Smooth muscle cell of trachea (primary cell): ENCODE data around the gene OR4A15. TPM values are rescaled to one million over a fixed set of nuclear protein-coding genes. Genes with fewer than 3 reads are reported as not detected.

Experiments used
- total RNA-seq: library from RNA; depleted of rRNA; stranded (reverse); fragments of >200 nt; gene quantifications from 2 replicates; pipeline ENCODE4 v1.2.1, GENCODE V29; 2014

OR4A15 gene
- total RNA-seq, result not detected in 2 replicates

GRCh38 chr11:55367674-55368073 lies at the start of gene OR4A15:
Gene OR4A15 (plus strand): TSS chr11:55367974. CDS start chr11:55367974, 0 bp downstream.

GRCh38 chr11:55342901-55343300 lies 24.9 kb upstream of the OR4A15 start, which contains the start of gene OR4A16:
Gene OR4A16 (plus strand): TSS chr11:55343201. CDS start chr11:55343201, 0 bp downstream.

Other genes with a start within 250 kb of the OR4A15 start
- not detected in 2 replicates for gene TRIM48, start 105.8 kb upstream of the OR4A15 start, total RNA-seq
- not detected in 2 replicates for gene OR4A16, start 24.8 kb upstream of the OR4A15 start, total RNA-seq
- gene OR4C15, start 186.5 kb downstream of the OR4A15 start, total RNA-seq, result not detected in 2 replicates
- not detected in 2 replicates for gene OR4C16, start 204.2 kb downstream of the OR4A15 start, total RNA-seq
- gene OR4C11, start 239.7 kb downstream of the OR4A15 start, total RNA-seq, result not detected in 2 replicates